A549 (cell line): ENCODE measurements around the gene CEP78.

Experiments used
- POLR2A ChIP-seq: IDR thresholded peaks from 2 replicates; pipeline ENCODE4 v1.6.1; 2012; ENCODE audit warnings: mild to moderate bottlenecking, low read length
- TF ChIP-seq, protein P1 (sequence below): fragments of 200-600 bp; sonication (generic); IDR thresholded peaks from 2 replicates; pipeline ENCODE4 v1.6.1; 2016; ENCODE audit warnings: antibody characterized with exemption, mild to moderate bottlenecking, moderate library complexity

DNA sequence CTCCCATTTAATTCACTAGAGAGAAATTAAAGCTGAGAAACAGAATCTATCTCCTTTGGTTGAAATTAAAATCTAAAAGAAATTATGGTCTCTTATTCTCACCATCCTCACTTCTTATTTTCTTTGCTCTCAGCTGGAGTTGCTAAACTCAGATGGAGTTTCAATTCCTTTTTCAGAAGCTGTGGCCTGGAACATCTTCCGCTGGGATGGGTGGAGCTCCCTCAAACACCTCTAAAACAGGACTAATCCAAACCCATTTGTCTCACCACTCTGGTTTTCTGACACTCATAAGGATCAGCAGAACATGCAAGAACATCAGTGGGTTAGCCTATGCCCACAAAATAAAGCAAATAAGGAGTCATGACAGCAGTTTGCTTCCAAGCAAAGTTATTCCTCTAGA lies 39.6 kb upstream of the CEP78 start:
- TF ChIP-seq POLR2A: no peak
- TF ChIP-seq, protein P1, sequence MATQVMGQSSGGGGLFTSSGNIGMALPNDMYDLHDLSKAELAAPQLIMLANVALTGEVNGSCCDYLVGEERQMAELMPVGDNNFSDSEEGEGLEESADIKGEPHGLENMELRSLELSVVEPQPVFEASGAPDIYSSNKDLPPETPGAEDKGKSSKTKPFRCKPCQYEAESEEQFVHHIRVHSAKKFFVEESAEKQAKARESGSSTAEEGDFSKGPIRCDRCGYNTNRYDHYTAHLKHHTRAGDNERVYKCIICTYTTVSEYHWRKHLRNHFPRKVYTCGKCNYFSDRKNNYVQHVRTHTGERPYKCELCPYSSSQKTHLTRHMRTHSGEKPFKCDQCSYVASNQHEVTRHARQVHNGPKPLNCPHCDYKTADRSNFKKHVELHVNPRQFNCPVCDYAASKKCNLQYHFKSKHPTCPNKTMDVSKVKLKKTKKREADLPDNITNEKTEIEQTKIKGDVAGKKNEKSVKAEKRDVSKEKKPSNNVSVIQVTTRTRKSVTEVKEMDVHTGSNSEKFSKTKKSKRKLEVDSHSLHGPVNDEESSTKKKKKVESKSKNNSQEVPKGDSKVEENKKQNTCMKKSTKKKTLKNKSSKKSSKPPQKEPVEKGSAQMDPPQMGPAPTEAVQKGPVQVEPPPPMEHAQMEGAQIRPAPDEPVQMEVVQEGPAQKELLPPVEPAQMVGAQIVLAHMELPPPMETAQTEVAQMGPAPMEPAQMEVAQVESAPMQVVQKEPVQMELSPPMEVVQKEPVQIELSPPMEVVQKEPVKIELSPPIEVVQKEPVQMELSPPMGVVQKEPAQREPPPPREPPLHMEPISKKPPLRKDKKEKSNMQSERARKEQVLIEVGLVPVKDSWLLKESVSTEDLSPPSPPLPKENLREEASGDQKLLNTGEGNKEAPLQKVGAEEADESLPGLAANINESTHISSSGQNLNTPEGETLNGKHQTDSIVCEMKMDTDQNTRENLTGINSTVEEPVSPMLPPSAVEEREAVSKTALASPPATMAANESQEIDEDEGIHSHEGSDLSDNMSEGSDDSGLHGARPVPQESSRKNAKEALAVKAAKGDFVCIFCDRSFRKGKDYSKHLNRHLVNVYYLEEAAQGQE: no peak
